Measurements from ENCODE around the gene ANKRD10.
"Not testable (repeated sequence)": the region's sequence is repeated elsewhere in the genome, so short reads cannot be mapped to it uniquely, and the experiment has no call there.

Gene ANKRD10

DNA sequence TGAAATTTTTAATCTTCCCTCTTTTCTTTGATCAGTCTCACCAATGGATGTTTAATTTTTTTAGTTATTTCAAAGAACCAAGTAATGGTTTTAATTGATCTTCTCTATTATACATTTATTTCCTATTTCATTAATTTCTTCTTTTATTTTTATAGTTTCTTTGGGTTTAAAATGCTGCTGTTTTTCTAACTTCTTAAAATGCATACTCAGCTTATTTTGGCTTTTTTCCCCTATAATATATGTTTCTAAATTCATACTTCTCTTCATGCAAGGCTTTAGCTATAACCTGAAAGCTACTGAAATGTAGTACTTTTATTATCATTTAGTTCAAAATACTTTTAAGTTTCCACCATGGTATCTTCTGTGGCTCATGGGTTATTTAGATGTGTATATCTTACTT, 53.9 kb downstream of the ANKRD10 start:
- DNase-seq: no peak

DNA sequence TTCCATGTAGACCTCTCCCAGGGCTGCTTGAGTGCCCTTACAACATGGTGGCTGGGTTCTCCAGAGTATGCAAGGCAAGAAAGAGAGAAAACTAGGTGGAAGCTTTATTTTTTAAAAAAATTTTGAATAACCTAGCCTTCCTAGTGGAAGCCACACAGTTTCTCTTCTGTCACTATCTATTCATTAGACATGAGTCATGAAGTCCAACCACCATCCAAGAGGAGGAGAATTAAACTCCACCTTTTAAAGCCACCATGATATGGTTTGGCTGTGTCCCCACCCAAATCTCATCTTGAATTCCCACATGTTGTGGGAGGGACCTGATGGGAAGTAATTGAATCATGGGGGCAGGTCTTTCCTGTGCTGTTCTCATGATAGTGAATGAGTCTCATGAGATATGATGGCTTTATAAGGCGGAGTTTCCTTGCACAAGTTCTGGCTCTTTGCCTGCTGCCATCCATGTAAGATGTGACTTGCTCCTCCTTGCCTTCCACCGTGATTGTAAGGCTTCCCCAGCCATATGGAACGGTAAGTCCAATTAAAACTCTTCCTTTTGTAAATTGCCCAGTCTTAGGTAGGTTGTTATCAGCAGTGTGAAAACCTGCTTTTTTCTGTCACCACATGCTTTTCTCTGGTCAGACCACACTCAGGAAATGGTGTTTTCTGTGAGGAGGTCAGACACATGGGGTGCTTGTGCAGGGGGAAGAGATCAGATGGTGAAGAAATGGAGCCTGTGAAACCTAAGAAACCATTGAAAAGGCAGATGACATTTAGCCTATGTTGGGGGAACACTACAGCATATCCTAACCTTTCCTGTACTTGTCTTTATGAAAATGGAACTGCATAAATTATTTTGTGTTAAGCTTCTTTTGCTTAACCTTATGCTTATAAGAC, 57.7 kb downstream of the ANKRD10 start:
- no peak for DNase-seq

DNA sequence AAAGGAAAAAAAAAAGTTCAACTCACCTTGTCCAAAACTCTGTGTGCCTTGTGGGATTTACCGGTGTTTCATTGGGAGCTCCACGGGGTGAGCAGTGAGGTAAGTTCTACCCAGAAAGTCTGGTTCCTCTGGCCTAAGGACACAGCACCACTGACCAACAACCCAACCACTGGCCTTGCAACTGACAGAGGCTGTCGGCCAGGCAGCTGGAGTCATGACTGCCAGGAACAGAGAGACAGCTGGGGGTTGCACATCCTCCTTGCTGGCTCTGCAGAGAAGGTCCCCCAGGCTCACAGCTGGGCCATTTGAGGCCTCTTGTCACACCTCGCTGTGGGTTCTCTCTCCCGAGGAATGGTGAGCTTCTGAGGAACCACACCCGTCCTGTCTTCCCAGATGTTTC, 59.5 kb downstream of the ANKRD10 start:
- DNase-seq: no peak

DNA sequence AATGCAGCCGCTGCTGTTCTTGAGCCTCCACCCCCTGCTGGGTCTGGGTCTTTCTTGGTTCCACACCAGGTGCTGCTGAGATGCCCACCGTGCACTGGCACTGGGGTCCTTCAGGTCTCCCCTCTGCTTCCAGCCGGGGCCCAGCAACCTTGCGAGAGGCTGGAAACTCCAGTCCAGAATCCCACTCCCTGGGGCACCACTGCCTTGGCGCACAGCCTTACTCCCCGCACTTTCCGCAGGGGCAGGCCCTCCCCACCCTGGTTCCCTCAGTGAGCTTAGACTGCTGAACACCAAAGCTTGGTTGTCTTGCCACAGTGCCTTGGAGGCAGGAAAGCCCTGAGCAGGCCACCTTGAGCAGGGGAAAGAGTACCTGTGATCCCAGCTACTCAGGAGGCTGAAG, 60.0 kb downstream of the ANKRD10 start:
- DNase-seq: no peak

DNA sequence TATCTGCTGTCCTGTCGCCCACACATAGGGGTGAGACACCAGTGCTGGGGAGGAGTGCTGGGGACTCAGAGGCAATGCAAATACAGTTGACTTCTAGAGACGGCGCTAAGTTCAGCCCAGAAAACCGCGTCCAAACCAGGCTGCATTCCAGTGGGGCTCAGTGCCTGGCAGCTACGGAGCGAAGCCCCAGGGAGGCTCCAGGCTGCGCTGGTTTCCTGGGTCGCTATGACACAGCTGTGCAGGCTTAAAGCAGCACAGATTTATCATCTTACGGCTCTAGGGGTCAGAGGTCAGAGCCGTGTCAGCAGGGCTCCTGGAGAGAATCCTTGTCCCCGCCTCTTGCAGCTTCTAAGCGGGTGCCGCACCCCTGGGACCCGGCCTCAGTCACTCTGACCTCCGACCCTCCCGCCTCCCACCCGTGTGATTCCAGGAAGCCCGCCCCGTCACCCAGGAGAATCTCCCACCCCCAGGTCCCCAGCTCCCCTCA, 61.6 kb downstream of the ANKRD10 start:
- no peak for DNase-seq

DNA sequence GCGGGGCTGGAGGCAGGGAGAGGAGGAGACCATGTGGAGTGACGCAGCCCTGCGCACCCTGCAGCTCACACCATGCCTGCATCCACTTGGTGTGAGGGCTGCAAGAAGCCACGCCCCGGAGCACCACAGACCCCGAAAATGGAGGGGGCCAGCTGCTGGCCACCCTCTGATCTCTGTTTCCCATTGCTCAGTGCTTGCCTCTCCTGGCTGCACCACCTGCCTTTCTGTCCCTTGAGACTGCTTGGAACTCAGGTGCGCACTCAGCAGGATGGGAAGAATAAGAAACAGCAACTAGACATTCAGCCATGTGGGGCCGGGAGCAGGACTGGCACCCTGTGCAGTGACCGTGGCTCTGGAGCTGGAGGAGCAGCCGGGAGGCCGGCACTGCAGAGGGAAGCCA, 64.0 kb downstream of the ANKRD10 start:
- DNase-seq: peak; percentile 40

DNA sequence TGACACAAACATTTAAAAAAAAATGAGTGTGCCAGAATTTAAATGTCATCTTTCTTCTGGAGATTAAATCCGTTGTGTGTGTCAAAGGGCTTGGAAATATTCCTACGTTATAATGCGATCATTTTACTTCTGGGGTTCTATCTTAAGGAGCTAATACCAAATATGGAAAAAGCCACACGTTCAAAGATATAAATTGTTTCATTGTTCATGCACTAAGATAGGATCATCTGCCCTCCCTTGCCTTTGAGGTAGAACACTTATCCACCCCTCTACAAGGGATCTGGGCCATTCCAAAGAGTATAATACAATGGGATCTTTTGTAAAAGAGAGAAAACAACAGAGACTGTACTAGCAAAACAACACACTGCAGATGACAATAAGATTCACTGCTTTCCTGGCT, 64.9 kb downstream of the ANKRD10 start:
- DNase-seq: no peak

DNA sequence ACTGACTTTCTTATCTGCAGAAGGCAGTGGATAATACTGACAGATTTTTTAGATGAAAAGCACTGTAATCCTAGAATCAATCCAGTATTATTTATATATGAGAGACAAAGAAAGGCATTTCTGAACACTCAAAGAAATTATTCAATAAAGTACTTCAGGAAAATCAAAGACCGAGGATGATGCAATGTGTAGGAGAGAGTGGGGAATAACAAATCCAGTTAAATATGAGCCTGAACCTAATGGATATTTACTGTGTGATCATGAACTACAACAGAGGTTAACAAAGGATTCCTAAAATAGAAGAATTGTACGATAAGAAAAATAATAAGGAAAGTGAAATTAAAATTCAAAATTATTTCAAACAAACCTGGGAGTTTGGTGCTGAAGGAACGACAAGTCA, 69.3 kb downstream of the ANKRD10 start:
- DNase-seq: no peak

DNA sequence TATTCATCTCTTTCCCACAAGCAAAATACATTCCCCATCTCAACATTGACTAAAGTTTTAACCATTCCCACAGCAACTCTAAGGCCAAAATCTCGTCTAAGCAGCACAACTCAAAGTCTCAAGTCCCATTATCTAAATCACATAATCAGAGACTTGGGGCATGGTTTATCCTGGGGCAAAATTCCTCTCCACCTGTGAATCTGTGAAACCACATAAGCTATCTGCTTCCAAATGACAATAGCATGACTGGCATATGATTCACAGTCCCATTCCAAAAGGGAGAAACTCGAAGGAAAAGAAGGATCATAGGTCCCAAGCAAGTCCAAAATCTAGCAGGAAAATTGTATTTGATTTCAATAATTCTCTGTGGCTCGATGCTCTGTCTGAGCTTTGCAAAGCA, 73.0 kb downstream of the ANKRD10 start:
- no peak for DNase-seq

DNA sequence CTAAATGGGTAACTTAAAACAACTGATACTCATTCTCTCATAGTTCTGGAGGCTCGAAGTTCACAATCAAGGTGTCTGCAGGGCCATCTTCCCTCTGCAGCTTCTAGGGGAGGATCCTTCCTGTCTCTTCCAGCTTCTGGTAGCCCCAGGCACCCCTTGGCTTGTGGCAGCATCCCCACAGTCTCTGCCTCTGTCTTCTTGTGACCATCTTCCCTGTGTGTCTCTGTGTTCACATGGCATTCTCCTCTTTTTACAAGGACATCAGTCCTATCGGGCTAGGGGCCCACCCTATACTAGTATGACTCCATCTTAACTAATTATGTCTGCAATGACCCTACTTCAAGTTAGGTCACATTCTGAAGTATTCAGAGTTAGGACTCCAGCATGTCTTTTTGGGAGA, 73.5 kb downstream of the ANKRD10 start:
- no peak for DNase-seq

DNA sequence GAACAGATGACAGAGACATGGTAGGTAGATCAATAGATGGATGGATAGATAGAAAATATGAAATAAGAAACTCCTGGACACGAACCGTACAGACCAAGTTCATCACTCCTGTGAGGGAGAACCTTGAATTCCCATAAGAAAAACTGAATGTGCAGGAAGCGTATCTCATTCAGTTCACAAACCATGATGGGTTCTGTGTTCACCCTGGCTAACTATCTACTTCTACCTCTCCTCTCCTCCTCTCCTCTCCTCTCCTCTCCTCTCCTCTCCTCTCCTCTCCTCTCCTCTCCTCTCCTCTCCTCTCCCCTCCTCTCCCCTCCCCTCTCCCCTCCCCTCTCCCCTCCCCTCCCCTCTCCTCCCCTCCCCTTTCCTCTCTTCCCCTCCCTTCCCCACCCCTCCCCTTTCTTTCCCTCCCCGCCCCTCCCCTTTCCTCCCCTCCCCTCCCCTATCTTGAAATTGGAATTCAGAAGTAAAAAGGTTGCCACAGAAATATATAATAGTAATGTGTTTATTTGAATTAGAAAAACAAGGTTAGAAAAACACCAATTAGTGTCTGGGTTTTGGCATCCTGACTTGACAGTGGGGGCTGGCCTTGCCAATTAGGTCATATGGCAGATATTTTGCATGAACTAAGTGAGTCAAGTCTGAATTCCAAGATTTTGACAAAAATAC, 75.9 kb downstream of the ANKRD10 start:
- no peak for DNase-seq

DNA sequence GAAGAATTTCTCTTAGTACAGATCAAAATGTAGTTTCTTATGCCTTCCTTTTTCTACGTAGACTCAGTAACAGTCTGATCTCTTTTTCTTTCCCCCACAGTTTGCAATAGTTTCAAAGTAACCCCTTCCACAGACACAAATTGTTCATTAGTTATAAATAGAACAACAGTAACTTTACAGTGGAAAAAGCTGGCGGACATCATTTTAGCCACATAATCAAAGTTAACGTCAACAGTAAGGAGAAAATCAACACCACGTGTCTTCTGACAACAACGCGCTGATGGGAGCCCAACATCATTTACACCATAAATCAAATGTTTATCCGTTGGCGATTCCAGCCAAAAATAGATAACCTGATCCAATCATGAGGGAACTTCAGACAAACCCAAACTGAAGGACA, 76.8 kb downstream of the ANKRD10 start:
- no peak for DNase-seq

DNA sequence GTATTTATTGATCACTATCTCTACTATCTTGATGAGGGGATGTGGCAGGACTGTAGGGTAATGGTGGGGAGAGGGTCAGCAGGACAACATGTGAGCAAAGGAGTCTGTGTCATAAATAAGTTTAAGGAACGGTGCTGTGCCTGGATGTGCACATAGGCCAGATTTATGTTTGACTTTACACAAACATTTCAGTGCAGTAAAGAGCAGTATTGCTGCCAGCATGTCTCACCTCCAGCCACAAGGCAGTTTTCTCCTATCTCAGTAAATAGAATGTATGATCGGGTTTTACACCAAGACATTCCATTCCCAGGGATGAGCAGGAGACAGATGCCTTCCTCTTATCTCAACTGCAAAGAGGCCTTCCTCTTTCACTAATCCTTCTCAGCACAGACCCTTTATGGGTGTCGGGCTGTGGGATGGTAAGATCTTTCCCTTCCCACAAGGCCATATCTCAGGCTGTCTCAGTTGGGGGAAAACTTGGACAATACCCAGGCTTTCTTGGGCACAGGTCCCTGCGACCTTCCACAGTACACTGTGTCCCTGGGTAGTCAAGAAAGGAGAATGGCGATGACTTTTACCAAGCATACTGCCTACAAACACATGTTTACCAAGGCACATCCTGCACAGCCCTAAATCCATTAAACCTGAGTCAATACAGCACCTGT, 77.3 kb downstream of the ANKRD10 start:
- not testable (repeated sequence) for DNase-seq

DNA sequence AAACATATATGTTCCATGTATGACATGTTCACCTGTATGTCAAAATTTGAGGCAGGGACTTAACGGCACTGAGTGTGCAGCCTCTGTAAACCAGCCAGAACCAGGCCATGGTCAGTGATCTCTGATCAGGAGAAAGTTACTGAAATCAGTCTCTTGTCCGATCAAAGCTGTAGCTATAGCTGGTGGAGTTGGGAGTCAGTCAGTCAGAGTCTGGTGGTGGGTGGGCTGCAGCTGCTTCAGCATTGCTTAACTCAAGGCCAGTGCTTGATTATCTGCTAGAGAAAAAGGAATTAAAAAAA, 78.3 kb downstream of the ANKRD10 start:
- DNase-seq: no peak

DNA sequence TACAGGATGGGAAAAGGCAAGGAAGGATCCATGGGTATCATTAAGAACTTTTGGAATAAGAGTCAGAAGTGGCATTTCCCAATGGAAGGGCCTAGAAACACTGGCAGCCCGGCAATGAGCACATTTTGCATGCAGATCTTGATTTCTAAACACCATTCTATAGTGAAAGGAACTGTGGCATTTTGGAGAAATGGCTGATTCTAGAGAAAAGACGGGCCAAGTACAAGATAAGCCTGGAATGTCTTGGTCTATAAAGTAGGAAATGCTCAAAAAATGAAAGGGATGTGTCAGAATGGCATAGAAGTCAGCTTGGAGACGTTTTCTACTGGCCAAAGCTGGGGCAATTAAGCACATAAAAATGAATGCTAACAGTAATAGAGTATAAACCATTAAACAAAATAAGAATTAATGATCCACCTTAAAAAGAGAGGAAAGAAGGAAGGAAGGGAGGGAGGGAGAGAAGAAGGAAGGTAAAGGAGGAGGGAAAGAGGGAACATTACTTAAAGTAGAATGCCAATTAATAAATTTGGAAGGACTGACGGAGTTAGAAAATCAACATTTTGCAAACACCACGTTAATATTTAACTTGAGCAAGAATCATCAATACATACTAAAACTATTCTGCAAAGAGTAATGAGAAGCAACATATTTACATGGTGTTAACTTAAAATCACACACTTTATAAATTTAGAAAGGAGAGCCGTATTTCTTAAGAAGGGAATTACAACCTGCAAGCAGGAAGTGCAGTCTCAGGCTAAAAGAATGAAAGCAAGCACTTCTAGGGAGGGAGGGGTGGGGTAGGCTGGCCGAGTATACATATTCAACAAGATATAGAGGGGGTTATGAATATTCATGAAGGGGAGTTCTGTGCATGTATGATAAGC, 78.9 kb downstream of the ANKRD10 start:
- no peak for DNase-seq

DNA sequence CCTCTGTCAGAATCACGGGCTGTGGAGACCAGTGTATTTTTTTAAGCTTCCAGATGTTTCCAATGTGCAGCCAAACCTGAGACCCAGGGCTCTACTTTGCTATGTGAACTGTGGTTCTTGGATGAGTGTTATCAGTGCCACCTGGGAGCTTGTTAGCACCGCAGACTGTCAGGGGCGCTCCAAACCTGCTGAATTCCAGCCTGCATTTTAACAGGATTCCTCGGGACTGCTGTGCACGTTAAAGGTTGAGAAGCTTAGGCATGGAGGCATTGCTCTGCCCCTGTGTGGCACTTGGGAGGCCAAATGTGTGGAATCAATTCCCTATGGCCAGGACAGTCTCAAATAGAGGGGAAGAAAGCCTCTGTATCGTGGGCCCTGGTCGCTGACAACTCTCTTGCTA, 80.3 kb downstream of the ANKRD10 start:
- no peak for DNase-seq

DNA sequence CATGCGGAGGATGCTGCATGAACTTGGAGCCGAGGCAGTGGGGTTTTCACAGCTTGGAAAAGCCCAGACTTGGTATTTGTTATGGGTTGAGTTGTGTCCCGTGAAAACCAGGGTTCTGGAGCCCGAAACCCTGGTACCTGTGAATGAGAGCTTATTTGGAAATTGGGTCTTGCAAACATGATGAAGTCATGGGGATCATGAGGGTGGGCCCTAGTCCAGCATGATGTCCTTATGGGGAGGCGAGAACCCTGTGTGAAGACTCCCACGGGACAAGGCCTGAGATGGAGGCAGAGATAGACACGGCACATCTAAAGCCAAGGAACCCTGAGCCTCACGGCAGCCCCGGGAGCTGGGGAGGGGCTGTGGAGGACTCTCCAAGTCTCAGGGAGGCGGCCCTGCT, 82.3 kb downstream of the ANKRD10 start:
- no peak for DNase-seq

DNA sequence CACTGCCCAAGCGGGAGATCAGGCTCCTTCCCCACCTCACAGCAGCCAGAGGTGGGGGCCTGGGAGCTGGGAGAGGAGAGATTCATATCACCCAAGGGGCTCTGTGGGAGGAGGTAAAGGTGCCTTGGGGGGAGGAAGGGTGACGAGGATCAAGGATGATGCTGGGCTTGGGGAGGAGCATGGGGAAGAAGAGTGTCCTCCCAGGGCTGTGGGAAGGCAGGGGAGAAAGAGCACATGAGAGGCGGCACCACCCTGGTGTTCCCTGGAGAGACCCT, 82.7 kb downstream of the ANKRD10 start:
- no peak for DNase-seq

DNA sequence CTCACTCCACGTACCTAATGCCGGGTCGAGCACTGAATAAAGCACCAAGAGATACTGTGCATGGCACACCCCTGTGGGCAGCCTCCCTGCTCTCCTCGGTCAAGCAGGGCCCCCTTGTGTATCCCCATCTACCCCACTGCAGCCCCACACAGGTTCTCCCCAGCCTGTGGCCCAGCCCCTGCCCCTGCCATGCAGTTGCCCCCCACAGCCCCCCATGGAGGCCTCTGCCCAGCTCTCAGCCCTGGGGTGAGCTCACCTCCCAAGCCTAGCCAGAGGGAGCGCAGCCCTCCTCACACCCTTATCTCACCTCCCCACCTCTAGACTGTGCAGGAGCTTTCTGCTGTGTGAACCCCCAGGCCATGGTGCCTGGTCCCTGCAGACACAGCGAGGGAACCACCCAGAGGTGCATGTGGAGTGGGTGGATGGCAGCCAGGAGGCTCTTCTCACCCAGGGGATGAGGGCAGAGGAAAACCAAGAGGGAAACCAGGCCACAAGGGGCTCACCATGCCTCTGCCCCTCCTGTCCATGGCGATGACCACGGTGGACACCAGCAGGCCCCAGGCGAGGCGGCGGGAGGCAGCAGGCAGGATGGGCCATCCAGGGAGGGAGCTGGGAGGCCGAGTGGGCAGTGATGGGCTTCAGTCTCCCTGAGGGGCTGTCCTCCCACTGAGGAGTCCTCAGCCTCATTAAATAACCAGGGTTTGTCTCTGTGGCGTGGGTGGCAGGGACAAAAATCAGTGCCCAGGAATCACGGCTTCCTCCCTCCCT, 83.2 kb downstream of the ANKRD10 start:
- DNase-seq: no peak

DNA sequence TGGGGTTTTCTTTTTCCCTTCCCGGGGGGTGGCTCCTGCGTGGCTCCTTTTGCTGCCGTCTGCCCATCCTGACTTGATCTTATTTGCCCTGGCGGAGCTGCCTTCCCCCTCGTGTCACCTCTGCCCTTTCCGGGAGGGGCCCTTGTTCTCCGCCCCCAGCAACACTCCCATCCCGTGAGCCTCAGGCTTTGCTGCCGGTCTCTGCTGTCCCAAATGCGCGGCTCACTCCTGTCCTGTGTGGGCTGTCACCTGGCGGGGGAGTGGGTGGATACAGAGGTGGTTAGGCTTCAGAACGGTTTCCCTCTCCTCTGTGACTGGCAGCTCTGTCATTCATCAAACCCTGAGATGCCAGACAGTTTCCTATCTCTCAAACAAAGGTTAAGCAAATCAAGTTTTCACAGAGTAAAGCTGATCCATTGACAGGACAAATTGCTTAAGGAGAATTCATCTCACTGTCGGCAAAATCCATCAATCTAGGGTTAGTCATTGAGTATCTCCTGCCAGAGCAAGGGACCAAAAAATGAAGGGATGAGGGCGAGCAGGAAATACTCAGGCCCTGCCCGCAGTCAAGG, 84.0 kb downstream of the ANKRD10 start:
- no peak for DNase-seq

DNA sequence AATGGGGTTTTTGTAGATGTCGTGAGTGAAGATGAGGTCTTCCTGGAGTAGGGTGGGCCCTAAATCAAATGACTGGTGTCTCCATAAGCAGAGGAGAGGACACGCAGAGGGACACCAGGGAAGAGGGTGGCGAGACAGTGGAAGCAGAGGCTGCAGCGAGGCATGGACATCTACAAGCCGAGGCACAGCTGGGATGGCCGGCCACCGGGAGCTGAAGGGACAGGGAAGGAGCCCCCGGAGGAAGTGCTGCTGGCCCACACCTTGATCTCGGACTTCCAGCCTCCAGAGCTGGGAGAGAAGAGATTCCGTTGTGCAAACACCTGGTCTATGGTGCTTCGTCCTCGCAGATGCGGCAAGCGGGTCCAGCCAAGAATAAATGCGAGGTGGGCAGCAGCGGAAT, 84.5 kb downstream of the ANKRD10 start:
- no peak for DNase-seq

DNA sequence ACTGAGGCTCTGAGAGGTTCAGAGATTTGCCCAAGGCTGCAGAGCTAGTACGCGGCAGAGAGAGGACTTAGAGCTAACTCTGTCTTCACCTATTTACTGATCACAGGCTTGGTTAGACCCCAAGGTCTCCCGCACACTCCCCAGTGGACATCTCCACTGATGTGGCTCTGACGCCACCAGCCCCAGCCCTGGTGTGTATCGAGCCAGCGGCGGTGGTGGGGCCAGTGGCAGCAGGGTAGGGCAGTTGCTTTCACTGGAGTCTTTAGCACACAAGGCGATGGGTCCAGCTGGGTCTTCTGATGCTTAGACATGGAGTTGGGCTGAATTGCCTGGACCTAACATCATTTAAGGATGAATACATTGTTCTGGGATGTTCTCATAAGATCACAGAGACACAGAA, 85.4 kb downstream of the ANKRD10 start:
- DNase-seq: no peak

Data from NCI-H2171 (cell line).